ENCODE data around the gene RNF34. TPM values are rescaled to one million over a fixed set of nuclear protein-coding genes. Genes with fewer than 3 reads are reported as not detected.

RNF34 gene
- total RNA-seq, 1 donor from 2014 or later, result 50.0 TPM

- no peak for DNase-seq
Measured at GRCh38 chr12:121467638-121468498, 68.0 kb downstream of the RNF34 start.

GRCh38 chr12:121468499-121468801 lies 68.5 kb downstream of the RNF34 start:
- no peak for DNase-seq

GRCh38 chr12:121470751-121471150 lies 70.8 kb downstream of the RNF34 start:
- no peak for DNase-seq

GRCh38 chr12:121472150-121472905 lies 72.4 kb downstream of the RNF34 start:
- DNase-seq, result no peak

Other genes starting within 250 kb of the RNF34 start
- 9.3 TPM for gene P2RX4, start 190.0 kb upstream of the RNF34 start, total RNA-seq
- 18.1 TPM for gene CAMKK2, start 103.4 kb upstream of the RNF34 start, total RNA-seq
- 134 TPM for gene ANAPC5, start 47.7 kb upstream of the RNF34 start, total RNA-seq
- gene KDM2B, start 180.9 kb downstream of the RNF34 start, total RNA-seq, result 26.1 TPM
- 5.6 TPM for gene ORAI1, start 226.4 kb downstream of the RNF34 start, total RNA-seq

All from skin of body (tissue), 2 donors.